PC-9 (cell line): Measurements from ENCODE around the gene POTEF. TPM values are rescaled to one million over a fixed set of nuclear protein-coding genes. Genes with fewer than 3 reads are reported as not detected.
"Not testable (repeated sequence)": the region's sequence is repeated elsewhere in the genome, so short reads cannot be mapped to it uniquely, and the experiment has no call there.

ENCODE experiments used
- BruUV-seq: library from RNA; stranded (reverse); fragments of 400-500 nt; replicated peaks from 2 replicates; lab custom pipeline; 2021; lab: Mats Ljungman, UMichigan
- CTCF ChIA-PET: fragments of 300-600 bp; sonication (Branson Sonifier 250); formaldehyde crosslinking; loops from one replicate; lab custom pipeline; 2022; ENCODE audit warnings: antibody characterized with exemption; lab: Charles Lee
- POLR2A ChIA-PET: fragments of 300-600 bp; sonication (Branson Sonifier 250); formaldehyde crosslinking; loops from one replicate; lab custom pipeline; 2022; ENCODE audit warnings: antibody characterized with exemption; ENCODE audit not compliant: unreplicated experiment; lab: Charles Lee
- DNase-seq, 2 experiments: peaks; one replicate each; pipeline versions ENCODE4 v3.0.0 to v3.0.0-alpha.2; 2015 to 2022; ENCODE audit warnings: mixed read lengths in 1 of 2
- H2AFZ ChIP-seq: fragments of 200-600 bp; sonication (generic); 2 replicates; pipeline ENCODE4 v1.8.1; 2017; ENCODE audit warnings: antibody characterized with exemption
- H3F3A ChIP-seq: fragments of 200-600 bp; sonication (generic); 2 replicates; pipeline ENCODE4 v1.8.1; 2017; ENCODE audit warnings: antibody characterized with exemption, mild to moderate bottlenecking, low read depth; ENCODE audit not compliant: insufficient read depth
- H3K27ac ChIP-seq: fragments of 200-600 bp; sonication (generic); 2 replicates; pipeline ENCODE4 v1.6.1; 2016; ENCODE audit warnings: mixed run types
- H3K27me3 ChIP-seq: fragments of 200-600 bp; sonication (generic); 2 replicates; pipeline ENCODE4 v1.6.1; 2016; ENCODE audit warnings: low read depth, mixed run types; ENCODE audit not compliant: insufficient read depth
- H3K36me3 ChIP-seq: fragments of 200-600 bp; sonication (generic); 2 replicates; pipeline ENCODE4 v1.6.1; 2016; ENCODE audit warnings: low read depth, mixed run types
- H3K4me1 ChIP-seq: fragments of 200-600 bp; sonication (generic); replicated peaks from 2 replicates; pipeline ENCODE4 v1.6.1; 2016; ENCODE audit warnings: mixed run types; ENCODE audit not compliant: insufficient read depth
- H3K4me2 ChIP-seq: fragments of 200-600 bp; sonication (generic); 2 replicates; pipeline ENCODE4 v1.6.1; 2017; ENCODE audit warnings: mixed run types
- H3K4me3 ChIP-seq: fragments of 200-600 bp; sonication (generic); 2 replicates; pipeline ENCODE4 v1.6.1; 2016; ENCODE audit warnings: mixed run types
- H3K79me2 ChIP-seq: fragments of 200-600 bp; sonication (generic); 2 replicates; pipeline ENCODE4 v1.6.1; 2017; ENCODE audit warnings: low read depth, mixed run types
- H3K9me2 ChIP-seq: fragments of 200-600 bp; sonication (generic); 2 replicates; pipeline ENCODE4 v1.8.1; 2017; ENCODE audit warnings: mild to moderate bottlenecking; ENCODE audit not compliant: insufficient read depth
- H3K9me3 ChIP-seq: fragments of 200-600 bp; sonication (generic); 2 replicates; pipeline ENCODE4 v1.8.1; 2016; ENCODE audit warnings: low read depth; ENCODE audit not compliant: insufficient read depth
- H4K20me1 ChIP-seq: fragments of 200-600 bp; sonication (generic); 2 replicates; pipeline ENCODE4 v1.8.1; 2017; ENCODE audit not compliant: insufficient read depth
- EZH2 ChIP-seq: fragments of 200-600 bp; sonication (generic); IDR thresholded peaks from 2 replicates; pipeline ENCODE4 v1.8.0; 2017; ENCODE audit warnings: antibody characterized with exemption, low read depth
- intact Hi-C: fragments of 100-400 bp; cut with micrococcal nuclease; formaldehyde crosslinking; loops from one replicate; pipeline ENCODE4 v1.10.0; 2022; ENCODE audit not compliant: unreplicated experiment
- total RNA-seq: library from RNA; stranded (reverse); gene quantifications from 2 replicates; pipeline ENCODE4 v1.2.3, GENCODE V29; 2021
- TF ChIP-seq, protein P1 (sequence below): fragments of 200-600 bp; sonication (generic); conservative IDR thresholded peaks from 2 replicates; pipeline ENCODE4 v1.6.1; 2017; ENCODE audit warnings: mixed run types, antibody characterized with exemption, mild to moderate bottlenecking, moderate library complexity

POTEF gene
- total RNA-seq, 1 experiment from 2014 or later: not detected

DNA sequence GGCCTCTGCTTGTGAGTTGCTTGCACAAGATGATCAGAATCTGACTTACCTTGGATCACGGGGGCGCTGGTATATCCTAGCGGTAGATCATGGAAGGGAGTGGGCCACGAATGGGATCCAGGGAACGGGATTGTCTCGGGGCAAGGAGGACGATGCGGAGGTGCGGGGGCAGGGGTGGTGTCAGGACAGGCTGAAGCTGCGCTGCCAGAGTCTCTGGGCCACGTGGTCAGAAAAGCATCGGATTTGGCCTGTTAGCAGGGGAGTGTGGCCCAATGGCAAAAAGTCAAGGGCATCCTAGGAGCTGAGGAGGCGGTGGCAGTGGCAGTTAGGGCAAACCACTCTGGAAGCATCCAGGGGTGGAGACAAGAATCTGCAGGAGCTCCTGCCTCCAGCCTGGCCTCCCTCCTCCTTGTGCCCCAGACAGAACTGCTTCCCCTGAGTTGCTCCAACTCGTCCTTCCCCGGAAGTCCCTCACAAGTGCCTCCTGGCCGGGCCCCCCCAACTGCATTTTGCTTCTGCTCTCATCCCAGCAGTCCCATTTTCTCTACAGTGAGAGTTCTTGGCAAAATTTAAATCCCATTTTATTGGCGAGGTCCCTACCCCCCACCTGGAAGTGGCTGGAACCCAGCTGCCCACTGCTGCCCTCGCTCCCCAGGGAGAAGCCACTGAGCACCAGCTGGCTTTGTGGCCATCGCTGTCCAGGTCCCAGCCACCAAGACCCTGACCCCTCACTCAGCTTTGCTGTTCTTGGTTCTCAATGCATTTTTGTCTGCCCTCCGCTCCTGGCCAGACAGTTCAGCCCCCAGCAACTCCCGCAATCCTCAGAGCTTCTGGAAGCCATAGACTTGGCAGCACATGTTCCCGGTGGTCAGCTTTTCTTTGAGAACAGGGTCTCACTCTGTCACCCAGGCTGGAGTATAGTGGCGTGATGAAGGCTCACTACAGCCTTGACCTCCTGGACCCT is 21.4 kb upstream of the POTEF start:
- no peak for DNase-seq
- ChIA-PET POLR2A (no interaction called here), CTCF (no interaction called here)
- no peak overlapping the region for H3K4me2 ChIP-seq
- no peaks in the 10 kb centered on the region for H3F3A ChIP-seq
- H2AFZ ChIP-seq: no peak overlapping the region
- H3K27ac ChIP-seq: no peak overlapping the region
- no peaks in the 10 kb centered on the region for H3K79me2 ChIP-seq
- H3K9me2 ChIP-seq: no peaks in the 10 kb centered on the region
- H3K36me3 ChIP-seq: no peaks in the 10 kb centered on the region
- no TSS peak for BruUV-seq
- H4K20me1 ChIP-seq: no peaks in the 10 kb centered on the region
- no peaks in the 10 kb centered on the region for H3K4me1 ChIP-seq
- intact Hi-C loops: no loop called here
- no peak overlapping the region for H3K4me3 ChIP-seq
- TF ChIP-seq EZH2: no peak
- TF ChIP-seq, protein P1, sequence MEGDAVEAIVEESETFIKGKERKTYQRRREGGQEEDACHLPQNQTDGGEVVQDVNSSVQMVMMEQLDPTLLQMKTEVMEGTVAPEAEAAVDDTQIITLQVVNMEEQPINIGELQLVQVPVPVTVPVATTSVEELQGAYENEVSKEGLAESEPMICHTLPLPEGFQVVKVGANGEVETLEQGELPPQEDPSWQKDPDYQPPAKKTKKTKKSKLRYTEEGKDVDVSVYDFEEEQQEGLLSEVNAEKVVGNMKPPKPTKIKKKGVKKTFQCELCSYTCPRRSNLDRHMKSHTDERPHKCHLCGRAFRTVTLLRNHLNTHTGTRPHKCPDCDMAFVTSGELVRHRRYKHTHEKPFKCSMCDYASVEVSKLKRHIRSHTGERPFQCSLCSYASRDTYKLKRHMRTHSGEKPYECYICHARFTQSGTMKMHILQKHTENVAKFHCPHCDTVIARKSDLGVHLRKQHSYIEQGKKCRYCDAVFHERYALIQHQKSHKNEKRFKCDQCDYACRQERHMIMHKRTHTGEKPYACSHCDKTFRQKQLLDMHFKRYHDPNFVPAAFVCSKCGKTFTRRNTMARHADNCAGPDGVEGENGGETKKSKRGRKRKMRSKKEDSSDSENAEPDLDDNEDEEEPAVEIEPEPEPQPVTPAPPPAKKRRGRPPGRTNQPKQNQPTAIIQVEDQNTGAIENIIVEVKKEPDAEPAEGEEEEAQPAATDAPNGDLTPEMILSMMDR: no peak
- no peaks in the 10 kb centered on the region for H3K27me3 ChIP-seq
- no peaks in the 10 kb centered on the region for H3K9me3 ChIP-seq

DNA sequence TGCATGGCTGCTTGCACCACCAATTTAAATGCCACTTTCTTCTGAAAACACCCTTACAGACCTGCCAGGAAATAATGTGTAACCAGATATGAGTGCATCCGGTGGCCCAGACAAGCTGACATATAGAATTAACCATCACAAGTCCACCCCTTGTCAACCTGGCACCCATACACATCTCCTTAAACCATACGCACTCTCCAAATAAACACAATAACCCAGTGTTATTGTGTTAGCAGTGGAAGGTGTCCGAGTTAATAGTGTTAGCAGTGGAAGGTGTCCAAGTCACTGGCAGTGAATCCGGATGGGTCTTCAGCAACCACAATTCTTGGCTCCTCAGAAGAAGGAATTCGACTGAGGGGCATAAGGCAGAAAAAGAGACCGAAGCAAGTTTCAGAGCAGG is 19.5 kb upstream of the POTEF start:
- H3K79me2 ChIP-seq, H3K4me1 ChIP-seq, H3K4me2 ChIP-seq, BruUV-seq, H3K27me3 ChIP-seq, intact Hi-C loops, H2AFZ ChIP-seq, H4K20me1 ChIP-seq, H3K9me2 ChIP-seq, H3K9me3 ChIP-seq, H3K36me3 ChIP-seq, POLR2A ChIA-PET, H3F3A ChIP-seq, H3K4me3 ChIP-seq, CTCF ChIA-PET, DNase-seq, H3K27ac ChIP-seq: not testable (repeated sequence)

DNA sequence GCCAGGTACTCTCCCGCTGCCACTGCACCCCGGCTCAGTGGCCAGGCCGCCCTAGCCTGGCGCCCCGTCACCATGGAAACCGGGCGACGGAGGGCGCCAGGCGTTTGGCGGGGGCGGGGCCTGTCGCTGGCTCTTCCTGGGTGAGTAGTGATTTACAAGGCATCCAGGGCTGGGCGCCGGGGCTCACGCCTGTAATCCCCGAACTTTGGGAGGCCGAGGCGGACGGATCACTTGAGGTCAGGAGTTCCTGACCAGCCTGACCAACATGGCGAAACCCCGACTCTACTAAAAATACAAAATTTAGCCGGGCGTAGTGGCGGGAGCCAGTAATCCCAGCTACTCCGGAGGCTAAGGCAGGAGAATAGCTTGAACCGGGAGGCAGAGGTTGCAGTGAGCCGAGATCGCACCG is 16.0 kb upstream of the POTEF start, which contains the start of gene CCDC74B:
Gene CCDC74B, minus strand, starts transcription at position 107 of the 409 bp plus-strand sequence. CDS start 116 bp downstream, outside the sequence.
- DNase-seq: peak in 1 of 2 experiments; percentile 64
- BruUV-seq, H3K36me3 ChIP-seq, H3K27ac ChIP-seq, CTCF ChIA-PET, H3F3A ChIP-seq, H3K79me2 ChIP-seq, H4K20me1 ChIP-seq, H3K9me2 ChIP-seq, intact Hi-C loops, H3K9me3 ChIP-seq, H3K4me1 ChIP-seq, POLR2A ChIA-PET, H3K27me3 ChIP-seq: not testable (repeated sequence)
- peak within 1 kb of the TSS; percentile 53; the same call in 1 of the 2 replicates for H3K4me3 ChIP-seq
- H2AFZ ChIP-seq: peak within 1 kb of the TSS; percentile 78
- peak within 1 kb of the TSS; percentile 84 for H3K4me2 ChIP-seq

DNA sequence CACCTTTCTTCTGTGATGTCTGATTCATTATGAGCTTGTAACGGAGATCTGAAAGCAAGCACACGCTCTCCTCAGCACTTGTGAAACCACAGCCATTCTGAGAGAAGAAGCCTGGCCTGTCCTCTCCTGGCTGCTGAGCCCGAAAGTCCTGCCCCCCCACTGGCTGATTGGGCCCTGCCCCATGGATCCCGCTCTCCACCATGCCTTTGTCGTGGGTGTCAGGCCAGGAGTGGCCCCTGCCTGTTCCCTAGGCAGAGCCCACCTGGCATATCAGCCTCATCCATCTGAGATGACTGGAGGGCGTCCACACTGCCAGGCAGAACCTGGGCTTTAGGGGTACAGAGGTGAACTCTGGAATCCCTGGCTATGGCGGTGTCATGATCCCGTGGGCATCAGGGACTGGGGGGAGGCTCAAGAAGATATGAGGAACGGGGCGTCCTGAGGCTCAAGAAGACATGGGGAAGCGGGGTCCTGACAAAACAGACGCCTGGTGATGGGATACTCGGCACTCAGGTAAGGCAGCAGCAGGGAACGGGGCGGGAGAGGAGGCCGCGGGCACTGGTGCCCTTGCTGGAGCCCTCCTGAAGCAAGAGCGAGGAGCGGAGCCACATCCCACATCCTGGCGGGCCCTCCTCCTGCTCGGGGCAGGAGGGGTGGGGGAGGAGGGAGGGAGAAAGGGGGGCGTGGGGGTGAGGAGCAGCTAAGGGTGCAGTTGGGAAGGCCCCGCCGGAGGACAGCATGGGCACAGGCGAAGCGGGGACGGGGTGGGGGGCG is 14.4 kb upstream of the POTEF start:
- H3K9me3 ChIP-seq, H3K79me2 ChIP-seq, H3K36me3 ChIP-seq, CTCF ChIA-PET, H3K4me2 ChIP-seq, POLR2A ChIA-PET, H4K20me1 ChIP-seq, H3K4me3 ChIP-seq, H3K9me2 ChIP-seq, H3K27ac ChIP-seq, H3K27me3 ChIP-seq, BruUV-seq, intact Hi-C loops, H3K4me1 ChIP-seq, DNase-seq, H2AFZ ChIP-seq, H3F3A ChIP-seq: not testable (repeated sequence)

DNA sequence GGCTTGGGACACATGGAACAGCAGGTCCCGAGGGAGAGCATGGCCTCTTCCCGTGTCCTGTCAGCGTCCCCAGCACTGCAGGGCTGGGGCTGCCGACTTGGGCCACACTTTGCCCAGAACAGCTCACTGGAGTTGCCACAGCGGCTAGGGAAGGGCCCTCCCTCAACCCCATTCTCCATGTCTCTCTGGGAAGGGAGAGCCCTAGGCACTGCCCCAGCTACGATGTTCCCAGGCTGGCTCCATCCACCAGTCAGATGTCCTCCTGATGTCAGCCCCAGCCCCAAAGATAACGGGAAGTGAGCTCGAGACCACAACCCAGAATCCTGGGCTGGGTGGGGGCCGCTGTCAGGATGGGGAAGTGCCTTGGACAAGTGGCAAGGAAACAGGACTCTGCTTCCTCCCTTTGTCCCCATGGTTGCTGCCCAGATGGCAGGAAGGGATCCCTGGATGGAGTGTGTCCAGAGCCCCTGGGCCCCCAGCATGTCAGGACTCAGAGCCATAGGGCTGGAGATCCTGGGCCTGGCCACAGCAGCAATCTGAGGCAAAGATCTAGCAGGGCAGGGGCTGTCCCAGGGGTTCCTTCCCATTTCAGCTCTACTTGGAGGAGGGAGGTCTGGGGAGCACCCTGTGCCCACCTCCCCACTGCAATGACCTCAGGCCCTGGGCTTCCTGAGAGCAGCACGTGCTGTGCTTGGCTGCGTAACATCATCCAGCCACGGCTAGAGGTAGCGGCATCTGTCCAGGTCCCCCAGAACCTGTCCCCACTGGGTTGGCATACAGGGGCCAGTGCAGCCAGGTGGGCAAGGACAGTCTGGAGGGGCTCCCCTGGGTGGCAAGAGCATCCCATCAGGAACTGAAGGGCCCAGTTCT is 13.6 kb upstream of the POTEF start:
- H3K27me3 ChIP-seq, POLR2A ChIA-PET, H3K36me3 ChIP-seq, H3K4me2 ChIP-seq, BruUV-seq, H3K4me3 ChIP-seq, H3K79me2 ChIP-seq, CTCF ChIA-PET, H3K4me1 ChIP-seq, H3F3A ChIP-seq, H3K9me3 ChIP-seq, DNase-seq, H2AFZ ChIP-seq, H3K9me2 ChIP-seq, H4K20me1 ChIP-seq, intact Hi-C loops, H3K27ac ChIP-seq: not testable (repeated sequence)
